PFSK-1 (cell line): ENCODE results near the gene EAPP.

Source experiments
- FOXP2 ChIP-seq: optimal IDR thresholded peaks from 2 replicates; pipeline ENCODE3; 2011; ENCODE audit warnings: borderline replicate concordance, control low read depth, inconsistent platforms; ENCODE audit not compliant: insufficient read depth; ENCODE audit errors: extremely low read length, extremely low read depth
- POLR2AphosphoS5 ChIP-seq: IDR thresholded peaks from 2 replicates; pipeline ENCODE4 v1.6.1; 2012; ENCODE audit warnings: low read depth, mild to moderate bottlenecking, control low read depth, low read length, moderate library complexity
- REST ChIP-seq, 2 experiments: IDR thresholded peaks; 2 replicates each; pipeline versions ENCODE4 v1.6.1 to v1.8.0; 2011 to 2012; ENCODE audit warnings: low read depth in 2 of 2, low read length in 2 of 2, control low read depth in 1 of 2, inconsistent platforms in 1 of 2, mild to moderate bottlenecking in 1 of 2, moderate library complexity in 1 of 2; ENCODE audit not compliant: insufficient read depth in 1 of 2
- SIN3A ChIP-seq: IDR thresholded peaks from 2 replicates; pipeline ENCODE4 v1.6.1; 2012; ENCODE audit warnings: mild to moderate bottlenecking, low read length, moderate library complexity, borderline replicate concordance; ENCODE audit not compliant: insufficient read depth
- TAF1 ChIP-seq: IDR thresholded peaks from 2 replicates; pipeline ENCODE4 v1.6.1; 2012; ENCODE audit warnings: low read length, control low read depth, borderline replicate concordance; ENCODE audit not compliant: insufficient read depth

The EAPP gene

GRCh38 chr14:34548472-34548981, 9.0 kb upstream of the EAPP start:
- no peak for TF ChIP-seq REST (IDR thresholded peaks at IDR 0.05; ENCODE audit: insufficient read depth in 1 of 2, low read depth in 2 of 2, low read length in 2 of 2)
- TF ChIP-seq FOXP2, result no peak
- TF ChIP-seq SIN3A, result no peak
- TF ChIP-seq POLR2AphosphoS5, result no peak
- TF ChIP-seq TAF1, result no peak

GRCh38 chr14:34538871-34539406, 562 bp downstream of the EAPP start:
- TF ChIP-seq POLR2AphosphoS5 (no peak), SIN3A (no peak), FOXP2 (no peak)

- TF ChIP-seq REST (IDR thresholded peaks at IDR 0.05; ENCODE audit: insufficient read depth in 1 of 2, low read depth in 2 of 2, low read length in 2 of 2), result no peak
- TF ChIP-seq SIN3A, result no peak
- TF ChIP-seq FOXP2, result no peak
- TF ChIP-seq TAF1, result no peak
- no peak for TF ChIP-seq POLR2AphosphoS5
These were observed 1.9 kb downstream of the EAPP start for GRCh38 chr14:34537677-34538009.

- TF ChIP-seq SIN3A (no peak), TAF1 (no peak)
These were observed 2.4 kb downstream of the EAPP start for GRCh38 chr14:34536951-34537676.

- TF ChIP-seq POLR2AphosphoS5 (no peak), FOXP2 (no peak), REST (IDR thresholded peaks at IDR 0.05; ENCODE audit: insufficient read depth in 1 of 2, low read depth in 2 of 2, low read length in 2 of 2) (no peak), TAF1 (no peak), SIN3A (no peak)
These were observed 11.9 kb downstream of the EAPP start for GRCh38 chr14:34527591-34527990.

- TF ChIP-seq SIN3A, result no peak
- no peak for TF ChIP-seq REST (IDR thresholded peaks at IDR 0.05; ENCODE audit: insufficient read depth in 1 of 2, low read depth in 2 of 2, low read length in 2 of 2)
- TF ChIP-seq FOXP2, result no peak
- TF ChIP-seq POLR2AphosphoS5, result no peak
- no peak for TF ChIP-seq TAF1
These were observed 17.0 kb downstream of the EAPP start for GRCh38 chr14:34522496-34522895.
